ENCODE results near the gene SEC14L5.

- no peak for TF ChIP-seq GATA3 (IDR thresholded peaks at IDR 0.05; ENCODE audit: low read depth, low read length)
- no peak for TF ChIP-seq GATA2 (IDR thresholded peaks at IDR 0.05; ENCODE audit: low read depth, low read length)
Measured at GRCh38 chr16:4927661-4928060, 30.5 kb upstream of the SEC14L5 start.
